GM18868 (cell line): ENCODE data around the gene FNDC3A.

Experiments
- ATAC-seq: cut with Tn5 transposase; IDR thresholded peaks from one replicate; pipeline ENCODE4 v1.9.1; 2021; ENCODE audit warnings: mild to moderate bottlenecking, moderate library complexity; ENCODE audit not compliant: unreplicated experiment

FNDC3A gene, protein sequence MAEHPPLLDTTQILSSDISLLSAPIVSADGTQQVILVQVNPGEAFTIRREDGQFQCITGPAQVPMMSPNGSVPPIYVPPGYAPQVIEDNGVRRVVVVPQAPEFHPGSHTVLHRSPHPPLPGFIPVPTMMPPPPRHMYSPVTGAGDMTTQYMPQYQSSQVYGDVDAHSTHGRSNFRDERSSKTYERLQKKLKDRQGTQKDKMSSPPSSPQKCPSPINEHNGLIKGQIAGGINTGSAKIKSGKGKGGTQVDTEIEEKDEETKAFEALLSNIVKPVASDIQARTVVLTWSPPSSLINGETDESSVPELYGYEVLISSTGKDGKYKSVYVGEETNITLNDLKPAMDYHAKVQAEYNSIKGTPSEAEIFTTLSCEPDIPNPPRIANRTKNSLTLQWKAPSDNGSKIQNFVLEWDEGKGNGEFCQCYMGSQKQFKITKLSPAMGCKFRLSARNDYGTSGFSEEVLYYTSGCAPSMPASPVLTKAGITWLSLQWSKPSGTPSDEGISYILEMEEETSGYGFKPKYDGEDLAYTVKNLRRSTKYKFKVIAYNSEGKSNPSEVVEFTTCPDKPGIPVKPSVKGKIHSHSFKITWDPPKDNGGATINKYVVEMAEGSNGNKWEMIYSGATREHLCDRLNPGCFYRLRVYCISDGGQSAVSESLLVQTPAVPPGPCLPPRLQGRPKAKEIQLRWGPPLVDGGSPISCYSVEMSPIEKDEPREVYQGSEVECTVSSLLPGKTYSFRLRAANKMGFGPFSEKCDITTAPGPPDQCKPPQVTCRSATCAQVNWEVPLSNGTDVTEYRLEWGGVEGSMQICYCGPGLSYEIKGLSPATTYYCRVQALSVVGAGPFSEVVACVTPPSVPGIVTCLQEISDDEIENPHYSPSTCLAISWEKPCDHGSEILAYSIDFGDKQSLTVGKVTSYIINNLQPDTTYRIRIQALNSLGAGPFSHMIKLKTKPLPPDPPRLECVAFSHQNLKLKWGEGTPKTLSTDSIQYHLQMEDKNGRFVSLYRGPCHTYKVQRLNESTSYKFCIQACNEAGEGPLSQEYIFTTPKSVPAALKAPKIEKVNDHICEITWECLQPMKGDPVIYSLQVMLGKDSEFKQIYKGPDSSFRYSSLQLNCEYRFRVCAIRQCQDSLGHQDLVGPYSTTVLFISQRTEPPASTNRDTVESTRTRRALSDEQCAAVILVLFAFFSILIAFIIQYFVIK

DNA sequence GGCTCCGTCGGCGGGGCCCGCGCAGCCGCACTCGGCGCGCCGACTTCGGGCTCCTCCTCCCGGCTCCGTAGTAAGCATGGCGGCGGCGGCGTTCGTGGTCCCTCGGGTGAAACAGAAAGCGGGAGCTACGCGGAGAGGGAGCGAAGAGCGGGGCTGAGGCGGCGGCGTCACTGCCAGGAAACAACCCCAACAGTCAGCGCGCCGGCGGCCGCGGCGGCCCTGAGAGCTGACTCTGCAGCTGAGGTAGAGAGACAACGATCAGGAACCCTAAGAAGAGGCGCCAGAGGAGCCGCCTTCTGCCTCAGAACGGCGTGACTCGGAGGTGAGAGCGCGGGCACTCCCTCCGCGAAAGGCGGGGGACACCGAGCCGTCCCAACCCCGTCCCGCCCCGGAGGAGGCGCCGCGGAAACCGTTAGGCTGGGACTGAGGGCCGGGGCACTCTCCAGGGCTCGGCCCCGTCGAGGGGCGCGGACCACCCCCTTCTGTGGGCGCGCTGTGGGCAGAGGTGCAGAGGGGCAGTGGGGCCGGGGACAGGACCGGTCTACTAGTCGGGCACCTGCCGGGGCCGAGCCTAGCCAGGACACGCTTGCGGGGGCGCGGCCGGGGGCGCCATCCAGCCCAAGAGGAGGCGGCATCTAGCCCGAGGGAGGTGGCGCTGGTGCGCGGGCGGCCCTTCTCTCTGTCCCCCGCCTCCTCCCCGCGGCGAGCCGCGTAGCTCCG, at the start of gene FNDC3A:
TSS of gene FNDC3A (plus strand) at position 57 of the 720 bp plus-strand sequence. CDS start 30,279 bp downstream, outside the sequence.
- ATAC-seq, result peak; percentile 59

DNA sequence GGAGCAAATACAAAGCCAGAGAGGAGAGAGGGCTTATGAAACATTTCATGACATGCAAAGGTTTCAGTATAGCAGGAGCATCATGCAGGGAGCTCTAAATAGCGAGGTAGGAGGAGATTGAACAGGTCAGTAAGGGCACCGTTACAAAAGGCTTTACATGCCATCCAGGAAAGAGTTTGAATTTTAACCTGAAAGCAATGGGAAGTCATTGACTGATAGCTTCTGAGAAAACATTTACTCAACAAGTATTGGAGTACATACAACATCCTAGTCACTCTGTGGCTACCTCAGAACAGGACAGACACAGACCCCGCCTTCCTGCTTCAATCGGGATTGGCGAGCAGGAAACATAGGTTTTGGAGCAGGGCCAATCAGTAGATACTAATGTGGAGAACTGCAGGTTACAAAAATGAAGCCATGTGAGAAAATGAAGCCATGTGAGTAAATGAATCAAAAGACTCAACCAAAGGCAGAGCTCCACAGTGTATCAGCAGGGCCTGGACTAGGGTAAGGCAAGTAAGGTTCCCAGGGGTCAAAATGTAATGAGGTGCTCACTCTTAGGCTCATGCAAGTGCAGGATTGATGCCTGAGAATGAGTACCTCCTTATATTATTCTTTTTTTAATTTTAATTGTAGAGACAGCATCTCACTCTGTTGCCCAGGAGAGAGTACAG, 46.8 kb upstream of the FNDC3A start:
- no peak for ATAC-seq

DNA sequence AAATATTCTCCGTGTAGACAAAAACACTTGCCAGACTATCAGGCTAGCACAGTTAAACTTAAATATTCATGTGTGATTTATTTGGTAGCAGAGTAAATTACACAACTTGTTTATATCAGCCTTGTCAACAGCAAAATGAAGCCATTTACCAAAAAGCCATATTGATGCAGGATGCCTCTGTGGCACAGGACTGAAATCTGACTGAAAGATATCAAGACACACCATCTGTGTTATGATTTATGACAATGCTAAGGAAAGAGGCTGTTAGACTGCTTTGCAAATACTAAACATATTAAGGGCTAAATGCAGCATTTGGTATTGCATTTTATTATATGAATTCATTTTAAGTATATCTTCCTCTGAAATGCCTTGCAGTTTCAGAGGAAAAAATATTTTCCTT, 44.8 kb upstream of the FNDC3A start:
- no peak for ATAC-seq

DNA sequence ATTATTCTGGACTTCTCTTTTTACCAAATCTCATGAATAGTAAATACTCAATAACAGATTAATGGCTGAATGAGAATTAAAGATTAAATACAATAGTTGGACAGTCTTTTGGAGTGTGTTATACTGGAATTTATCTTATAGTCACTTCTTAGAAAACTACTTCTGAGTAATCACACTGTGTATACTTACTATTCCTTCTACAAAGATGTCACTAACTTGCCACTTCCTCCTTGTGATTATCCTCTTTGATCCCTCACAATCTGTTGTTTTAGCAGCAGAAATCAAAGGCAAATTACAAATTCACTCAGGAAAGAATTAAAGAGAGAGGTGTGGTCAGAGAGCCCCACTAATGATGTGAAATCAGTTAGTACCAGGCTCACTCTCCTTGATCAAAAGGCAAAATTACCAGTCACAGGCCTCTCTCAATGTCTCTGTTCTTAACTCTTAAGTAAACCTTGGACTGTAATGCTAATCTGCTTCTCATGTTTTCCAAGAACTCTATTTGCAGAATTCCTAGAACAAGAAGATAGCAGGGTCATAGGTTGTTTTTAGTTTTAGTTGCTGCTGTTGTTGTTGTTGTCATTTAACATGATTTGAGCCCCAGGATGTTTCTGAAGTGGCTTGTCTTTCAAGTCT, 37.3 kb upstream of the FNDC3A start:
- ATAC-seq, result no peak

DNA sequence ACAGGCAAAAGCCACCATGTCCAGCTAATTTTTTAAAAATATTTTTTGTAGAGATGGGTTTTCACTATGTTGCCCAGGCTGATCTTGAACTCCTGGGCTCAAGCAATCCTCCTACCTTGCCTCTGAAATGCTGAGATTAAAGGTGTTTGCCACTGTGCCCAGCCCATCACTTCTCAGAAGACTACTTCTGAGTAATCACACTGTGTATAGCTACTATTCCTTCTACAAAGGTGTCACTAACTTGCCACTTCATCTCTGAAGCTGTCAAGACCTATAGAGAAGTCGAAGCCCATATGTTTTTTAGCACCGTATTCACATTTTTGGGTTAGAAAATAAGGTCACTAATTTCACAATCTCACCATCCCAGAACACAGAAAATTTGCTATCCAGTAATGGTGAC, 36.0 kb upstream of the FNDC3A start:
- ATAC-seq, result no peak

DNA sequence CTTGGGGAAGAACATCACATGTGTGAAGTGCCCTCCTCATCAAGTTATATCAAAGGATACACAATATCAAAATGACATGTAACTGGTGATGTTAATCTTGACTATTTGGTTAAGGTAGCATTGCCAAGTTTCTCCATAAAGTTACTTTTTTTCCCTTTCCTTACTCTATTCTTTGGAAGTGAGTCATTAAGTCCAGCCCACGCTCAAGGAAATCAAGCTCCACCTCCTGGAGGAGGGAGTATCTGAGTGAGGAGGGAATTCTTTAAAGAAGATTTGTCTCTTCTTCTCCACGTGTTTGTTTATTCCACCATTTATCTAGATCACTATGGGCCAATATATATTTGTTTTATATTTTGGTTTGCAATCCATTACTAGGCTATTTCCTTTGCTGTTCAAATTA, 33.6 kb upstream of the FNDC3A start:
- no peak for ATAC-seq

DNA sequence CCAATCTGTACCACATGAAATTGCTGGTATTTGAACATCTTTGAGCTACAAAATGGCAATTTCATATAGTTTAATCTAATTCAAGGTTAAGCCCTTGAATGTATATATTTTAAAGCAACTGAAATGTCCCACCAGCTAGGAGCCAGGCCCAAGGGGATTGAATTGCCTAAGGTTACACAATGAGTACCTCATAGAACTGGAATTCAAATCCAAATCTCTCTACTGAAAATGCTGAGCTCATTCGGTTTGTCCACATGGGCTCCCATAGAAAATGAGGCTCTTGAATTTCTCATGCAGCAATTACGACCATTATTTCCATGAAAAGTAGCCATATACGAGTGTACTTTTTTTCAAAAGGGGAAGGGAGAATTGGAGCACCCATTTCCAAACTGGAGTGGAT, 31.5 kb upstream of the FNDC3A start:
- no peak for ATAC-seq

DNA sequence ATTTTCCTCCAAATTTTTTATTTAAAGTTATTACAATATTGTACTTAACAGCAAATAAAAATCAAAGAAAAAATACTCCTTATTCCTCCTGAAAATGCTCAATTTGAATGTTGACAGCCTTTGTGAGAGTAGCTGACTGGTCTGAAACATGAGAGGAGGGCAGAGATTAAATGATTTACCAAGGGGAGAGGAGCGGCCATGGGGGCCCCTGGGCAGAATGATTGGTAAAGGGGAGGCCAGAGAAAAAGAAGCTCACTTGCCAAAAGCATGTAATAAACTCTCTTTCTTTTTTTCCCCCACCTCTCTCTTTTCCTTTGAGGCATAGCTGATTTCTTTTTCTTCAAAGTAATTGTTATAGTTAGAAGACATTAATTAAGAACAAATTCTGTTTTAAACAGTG, 30.1 kb upstream of the FNDC3A start:
- ATAC-seq, result no peak

DNA sequence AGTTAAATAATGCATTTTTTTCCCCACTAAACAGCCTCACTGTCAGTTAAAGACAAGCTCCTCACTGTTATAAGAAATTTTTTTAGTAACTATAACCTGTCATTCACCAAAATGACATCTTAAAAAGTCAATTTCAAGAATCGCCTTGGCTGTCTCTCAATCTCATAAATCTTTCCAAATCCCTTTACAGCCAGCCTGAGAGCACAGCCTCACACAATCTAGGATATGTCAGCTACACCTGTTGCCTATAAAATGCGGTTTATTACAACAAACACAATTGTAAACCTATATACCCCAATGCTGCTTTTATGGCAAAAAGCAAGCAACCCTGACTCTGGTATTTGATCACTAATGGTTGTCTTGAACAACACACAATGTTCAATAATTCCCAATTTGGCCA, 29.5 kb upstream of the FNDC3A start:
- ATAC-seq, result no peak

DNA sequence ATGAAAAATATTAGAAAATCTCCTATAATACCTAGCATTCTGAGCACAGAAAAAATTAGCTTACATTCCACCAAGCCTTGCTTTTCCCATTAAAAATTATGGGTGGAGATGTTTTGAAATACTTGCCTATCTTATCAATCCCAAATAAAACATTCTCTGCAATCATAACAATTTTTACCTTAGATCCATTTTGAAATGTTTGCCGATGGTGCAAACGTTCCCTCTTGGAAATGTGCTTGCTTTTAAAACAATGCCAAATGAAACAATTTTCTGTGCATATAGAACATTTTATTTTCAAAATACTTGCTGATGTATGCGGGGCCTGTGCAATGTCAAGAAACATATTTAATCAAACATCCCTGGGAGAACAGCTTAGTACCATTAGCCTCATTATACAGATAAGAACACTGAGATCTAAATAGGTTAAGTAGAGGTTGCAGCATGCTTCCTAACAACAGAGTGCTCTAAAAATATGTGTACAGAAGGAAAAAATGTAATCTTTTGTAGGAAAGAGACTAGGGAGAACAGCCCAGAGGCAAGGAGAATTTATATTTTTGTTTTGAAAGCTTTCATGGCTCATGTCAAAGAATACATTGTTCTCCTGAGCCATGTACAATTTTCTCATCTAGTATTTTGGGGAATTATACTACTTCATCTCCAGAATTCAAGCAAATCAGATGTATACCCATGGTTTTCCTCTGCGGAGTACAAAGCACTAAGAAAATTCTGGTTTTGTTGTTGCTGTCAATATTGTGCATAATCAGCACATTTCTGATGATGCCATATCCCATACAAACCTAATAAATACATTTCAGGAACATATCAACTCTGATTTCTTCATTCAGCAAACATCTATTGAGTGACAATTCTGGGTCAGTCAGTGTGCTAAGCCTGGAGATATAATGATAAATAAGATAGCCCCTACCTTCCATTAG, 25.9 kb upstream of the FNDC3A start:
- no peak for ATAC-seq

DNA sequence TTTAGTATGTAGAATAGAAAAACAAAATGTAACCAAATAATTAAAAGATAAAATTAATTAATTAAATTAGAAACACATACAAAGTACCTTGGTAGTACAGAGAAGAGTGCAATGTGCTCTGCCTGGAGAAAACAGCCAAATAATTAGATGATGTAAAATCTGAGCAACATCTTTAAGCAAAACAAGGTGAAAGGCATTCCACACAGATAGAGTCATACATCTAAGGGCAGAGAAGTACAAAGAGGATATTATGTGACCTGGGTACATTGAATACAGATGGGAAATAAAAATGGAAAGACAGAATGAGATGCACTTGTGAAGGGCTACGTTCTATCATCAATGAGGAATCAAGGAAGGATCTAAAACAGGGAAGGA, 25.2 kb upstream of the FNDC3A start:
- ATAC-seq, result no peak

DNA sequence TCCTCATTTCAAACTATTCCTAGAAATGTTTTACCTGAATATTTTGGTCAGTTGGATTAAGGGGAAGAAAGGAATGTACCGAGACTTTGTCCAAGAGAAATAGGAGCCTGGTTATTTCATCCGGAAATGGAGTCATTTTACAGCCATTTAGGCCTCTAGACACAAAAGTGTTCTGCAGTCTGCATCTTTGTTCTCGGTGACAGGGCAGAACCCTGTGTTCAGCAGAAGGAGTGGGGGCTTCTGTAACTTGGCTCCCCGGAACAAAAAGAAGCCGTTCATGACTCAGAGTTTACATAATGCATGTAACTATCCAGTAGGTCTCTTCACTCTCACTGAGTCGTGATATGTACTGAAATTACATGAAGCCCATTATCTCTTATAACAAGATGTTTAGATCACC, 21.6 kb upstream of the FNDC3A start:
- ATAC-seq, result no peak

DNA sequence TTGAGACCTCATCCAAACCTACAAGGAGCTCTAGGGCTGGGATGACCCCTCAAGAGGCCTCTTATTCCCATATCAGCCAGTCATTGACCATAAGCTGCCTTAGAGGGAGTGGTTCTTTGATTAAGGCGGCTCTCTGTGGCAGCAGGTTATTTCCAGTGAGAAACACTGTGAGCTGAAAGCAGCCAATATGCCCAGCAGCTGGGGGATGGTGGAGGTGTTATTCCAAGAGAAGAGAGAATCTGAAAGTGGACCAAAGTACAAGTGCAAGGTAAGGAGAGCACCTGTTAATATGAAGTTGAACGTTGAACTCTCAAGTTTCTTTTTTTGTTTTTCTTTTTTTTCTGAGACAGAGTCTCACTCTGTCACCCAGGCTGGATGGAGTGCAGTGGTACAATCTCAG, 20.2 kb upstream of the FNDC3A start:
- no peak for ATAC-seq

DNA sequence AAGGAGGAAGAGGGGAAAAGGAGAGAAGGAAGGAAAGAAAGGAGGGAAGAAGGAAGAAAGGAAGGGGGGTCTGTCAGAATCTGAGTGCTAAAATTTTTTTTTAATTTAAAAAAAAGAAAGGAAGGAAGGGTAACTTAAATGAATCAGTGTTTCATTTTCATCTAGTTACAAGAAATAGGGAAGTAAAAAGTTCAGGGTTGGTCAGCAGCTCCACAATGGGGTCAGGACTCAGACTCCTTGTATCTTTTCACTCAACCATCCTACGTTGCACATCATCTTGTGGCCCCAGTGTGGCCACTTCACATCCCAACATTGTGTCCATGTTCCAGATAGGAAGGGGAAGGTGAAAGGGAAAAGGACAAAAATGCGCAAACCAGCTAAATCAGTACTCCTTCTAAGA, 14.3 kb upstream of the FNDC3A start:
- no peak for ATAC-seq

DNA sequence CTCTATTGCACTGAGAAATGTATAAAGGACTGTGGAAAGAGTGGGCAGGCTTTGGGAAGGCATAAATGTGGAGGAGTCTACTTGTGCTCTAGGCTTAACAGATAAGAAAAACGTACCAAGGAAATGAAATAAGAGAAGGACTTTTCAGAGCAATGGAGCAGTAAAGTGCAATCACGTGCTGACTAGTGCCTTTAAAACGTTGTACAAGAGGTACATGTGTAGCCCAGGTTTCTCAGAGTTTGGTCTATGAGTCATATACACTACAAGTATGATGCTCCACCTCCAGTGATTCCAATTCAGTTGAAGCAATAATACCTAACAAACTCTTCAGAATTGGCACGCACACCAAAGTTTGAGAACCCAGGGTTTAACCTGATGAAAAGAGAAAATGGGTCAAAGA, 13.4 kb upstream of the FNDC3A start:
- ATAC-seq, result no peak

DNA sequence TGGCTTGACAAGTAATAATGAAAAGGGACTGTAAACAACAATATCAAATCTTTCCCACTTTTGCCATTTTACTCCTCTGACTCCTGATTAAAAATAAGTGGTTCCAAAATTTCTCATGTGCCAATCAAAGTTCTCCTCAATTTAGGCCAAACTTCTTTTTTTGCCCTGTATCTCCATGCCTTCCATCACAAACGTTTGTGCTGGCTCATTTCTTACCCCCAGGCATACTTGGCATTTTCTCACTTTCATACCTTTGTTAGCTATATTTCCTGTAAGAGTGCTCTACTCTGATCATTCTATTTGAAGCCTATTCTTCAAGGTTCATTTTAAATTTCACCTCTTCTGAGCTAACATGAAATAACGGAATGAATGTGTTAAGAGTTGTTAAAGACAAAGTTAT, 10.0 kb upstream of the FNDC3A start:
- ATAC-seq, result no peak

DNA sequence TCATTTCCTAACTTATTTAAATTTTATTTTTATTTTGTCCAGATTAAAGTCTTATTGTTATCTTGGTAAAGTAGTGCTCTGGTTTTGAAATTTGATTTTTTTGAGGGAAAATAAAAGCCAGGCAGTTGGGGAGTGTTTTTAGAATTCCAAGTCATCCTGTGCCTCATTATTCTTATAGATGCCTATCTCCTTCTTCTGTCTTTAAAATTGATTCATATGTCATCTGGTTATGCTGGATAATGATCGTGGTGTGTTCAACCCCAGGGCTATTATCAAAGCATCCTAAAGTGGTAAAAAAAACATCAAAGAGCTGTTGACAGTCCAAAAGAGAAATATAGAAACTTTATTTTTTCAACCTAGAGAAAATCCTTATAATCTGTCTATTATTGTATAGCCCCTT, 6.0 kb upstream of the FNDC3A start:
- no peak for ATAC-seq

DNA sequence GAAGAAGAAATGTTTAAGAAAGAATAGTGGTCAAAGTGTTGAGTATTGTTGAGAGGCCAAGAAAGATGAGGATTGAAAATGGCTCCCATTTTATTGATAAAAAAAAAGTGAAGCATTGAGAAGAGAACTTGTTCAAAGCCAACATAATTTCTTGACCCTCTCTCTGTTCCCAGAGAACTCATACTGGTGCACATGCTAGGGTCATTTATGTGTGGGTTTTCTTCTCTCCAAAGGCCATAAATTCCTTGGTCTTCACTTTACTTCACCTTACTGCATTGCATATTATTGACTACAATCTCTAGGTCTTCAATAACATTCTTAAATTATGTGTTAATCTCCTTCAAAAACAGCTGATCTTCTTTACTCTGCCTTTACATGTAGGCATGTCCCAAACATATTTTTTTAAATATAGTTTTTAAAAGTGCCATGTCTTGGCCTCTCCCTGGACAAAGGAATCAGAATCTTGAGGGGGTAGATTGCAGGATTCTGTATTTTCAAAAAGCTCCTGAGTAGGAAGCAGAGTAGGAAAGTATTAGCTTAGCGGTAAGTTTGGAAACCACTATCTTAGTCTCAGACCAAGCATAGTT, 1.8 kb upstream of the FNDC3A start:
- no peak for ATAC-seq
